Spleen (tissue), 11 donors: ENCODE measurements around the gene CES4A. TPM values are rescaled to one million over a fixed set of nuclear protein-coding genes. Genes with fewer than 3 reads are reported as not detected.

Experiments used
- DNase-seq: peaks from one replicate; pipeline ENCODE4 v3.0.0-alpha.2; 2020
- H3K27ac ChIP-seq, 8 donors: fragments of 200-600 bp; sonication (generic) in 7 of 8; 1 replicate in 4 of 8; 2 replicates in 4 of 8; pipeline versions ENCODE4 v1.5.0 to v1.8.0; 2016 to 2021; ENCODE audit warnings: inconsistent platforms in 4 of 8, mild to moderate bottlenecking in 4 of 8, moderate library complexity in 1 of 8
- H3K27me3 ChIP-seq, 7 donors: fragments of 200-600 bp; sonication (generic) in 6 of 7; replicated peaks in 1 of 7; 1 replicate in 4 of 7; 2 replicates in 3 of 7; pipeline versions ENCODE4 v1.5.0 to v1.8.0; 2016 to 2021; ENCODE audit warnings: inconsistent platforms in 3 of 7, mild to moderate bottlenecking in 1 of 7
- H3K36me3 ChIP-seq, 6 donors: fragments of 200-600 bp; sonication (generic) in 5 of 6; 1 replicate in 4 of 6; 2 replicates in 2 of 6; pipeline versions ENCODE4 v1.5.0 to v1.8.0; 2016 to 2021; ENCODE audit warnings: inconsistent platforms in 2 of 6
- H3K4me1 ChIP-seq, 6 donors: fragments of 200-600 bp; sonication (generic) in 5 of 6; 1 replicate in 3 of 6; 2 replicates in 3 of 6; pipeline versions ENCODE4 v1.5.0 to v1.8.0; 2016 to 2021; ENCODE audit warnings: inconsistent platforms in 3 of 6
- H3K4me3 ChIP-seq, 8 donors: fragments of 200-600 bp; sonication (generic) in 7 of 8; 1 replicate in 4 of 8; 2 replicates in 4 of 8; pipeline versions ENCODE4 v1.5.0 to v1.8.0; 2016 to 2021; ENCODE audit warnings: inconsistent platforms in 4 of 8, mild to moderate bottlenecking in 4 of 8, moderate library complexity in 2 of 8
- H3K9me3 ChIP-seq, 8 donors: fragments of 200-600 bp; sonication (generic) in 7 of 8; 1 replicate in 4 of 8; 2 replicates in 4 of 8; pipeline versions ENCODE4 v1.5.0 to v1.8.0; 2016 to 2021; ENCODE audit warnings: inconsistent platforms in 4 of 8
- CTCF ChIP-seq, 11 experiments: fragments of 200-600 bp in 7 of 11; fragments of 450-650 bp in 4 of 11; sonication (generic) in 4 of 11; IDR thresholded peaks in 8 of 11; conservative IDR thresholded peaks in 3 of 11; 1 replicate in 7 of 11; 2 replicates in 4 of 11; pipeline versions ENCODE4 v1.4.0 to v1.8.0; 2016 to 2021; ENCODE audit warnings: antibody characterized with exemption in 11 of 11, inconsistent platforms in 4 of 11, mild to moderate bottlenecking in 1 of 11
- POLR2A ChIP-seq, 3 donors: fragments of 450-650 bp; IDR thresholded peaks; one replicate each; pipeline ENCODE4 v1.5.1; 2017; ENCODE audit warnings: antibody characterized with exemption in 3 of 3, mild to moderate bottlenecking in 1 of 3
- POLR2AphosphoS5 ChIP-seq, 3 donors: sonication (generic); formaldehyde crosslinking; IDR thresholded peaks; one replicate each; pipeline ENCODE4 v1.5.1; 2017; ENCODE audit warnings: antibody characterized with exemption in 3 of 3
- WGBS, 5 donors: extraction: QIAGEN DNeasy Blood & Tissue Kit in 3 of 5; methylation state at CpG; one replicate each; pipeline versions ENCODE4 v1.1.5 to v1.1.7; 2013 to 2018; 5-methylcytosine and 5-hydroxymethylcytosine counted together
- intact Hi-C: fragments of 100-400 bp; cut with DNase I; formaldehyde crosslinking; loops from one replicate; pipeline ENCODE4 v1.15.0; 2023; ENCODE audit warnings: low total_unique reads
- polyA plus RNA-seq, 3 donors: library from polyadenylated mRNA; stranded (reverse); fragments of 200-250 nt; gene quantifications; one replicate each; pipeline ENCODE4 v1.2.1, GENCODE V29; 2013
- total RNA-seq, 7 donors: library from RNA; depleted of rRNA in 3 of 7; stranded (reverse); fragments of >200 nt in 3 of 7; fragmentation: NEBNext Ultra II Directional in 4 of 7; extraction: Animal tissue kit (Norgen Biotek cat#: 25700) in 4 of 7; gene quantifications; one replicate each; pipeline versions ENCODE4 v1.1.0 to v1.2.1, GENCODE V29; 2016 to 2021
- donor health status: healthy with polysubstance abuse.
- donor health status: DM: no; HTN: no; CAD: no; lungs with moderate emphysema.
- donor health status: DM: no; HTN: no; CAD: no.
- donor health status: Bipolar disorder and iron deficiency.
- donor health status: healthy.
- donor health status: DM: no; HTN: no; CAD: no.
- donor health status: DM: yes; HTN: yes; CAD: no.

CES4A gene
- total and polyA plus RNA-seq, 10 donors = 5.0 to 9.9 (median 6.7) TPM

GRCh38 chr16:67022531-67023214 lies 34.3 kb downstream of the CES4A start:
- H3K27ac ChIP-seq = no peak overlapping the region
- H3K27me3 ChIP-seq = no peaks in the 10 kb centered on the region
- H3K4me3 ChIP-seq = no peak overlapping the region
- intact Hi-C loops = no loop called here
- no peaks in the 10 kb centered on the region for H3K9me3 ChIP-seq
- peaks cover 0 to under 1% (median 0%) of the 10 kb centered on the region in 6 donors for H3K4me1 ChIP-seq
- TF ChIP-seq POLR2AphosphoS5 (IDR thresholded peaks at IDR 0.05) (no peak), POLR2A (IDR thresholded peaks at IDR 0.05) (no peak), CTCF (IDR thresholded peaks at IDR 0.05 in 8 of 11, conservative IDR thresholded peaks at IDR 0.05 in 3 of 11) (no peak)
- WGBS, 5 donors = 76 to 87% (median 82%) methylated on average over 4 of the region's 4 CpGs
- DNase-seq = no peak
- H3K36me3 ChIP-seq = no peaks in the 10 kb centered on the region

GRCh38 chr16:67023689-67024088 lies 35.3 kb downstream of the CES4A start:
- intact Hi-C loops = no loop called here
- H3K27me3 ChIP-seq = no peaks in the 10 kb centered on the region
- no peak overlapping the region for H3K27ac ChIP-seq
- TF ChIP-seq POLR2A (IDR thresholded peaks at IDR 0.05) = no peak
- no peak for TF ChIP-seq POLR2AphosphoS5 (IDR thresholded peaks at IDR 0.05)
- no peak for TF ChIP-seq CTCF (IDR thresholded peaks at IDR 0.05 in 8 of 11, conservative IDR thresholded peaks at IDR 0.05 in 3 of 11)
- H3K9me3 ChIP-seq = no peaks in the 10 kb centered on the region
- WGBS, 5 donors = 82 to 100% (median 92%) methylated on average over 1 of the region's 1 CpG
- H3K36me3 ChIP-seq = no peaks in the 10 kb centered on the region
- no peak overlapping the region for H3K4me3 ChIP-seq
- H3K4me1 ChIP-seq = peaks cover 0 to 10% (median 7%) of the 10 kb centered on the region in 6 donors
- DNase-seq = no peak

GRCh38 chr16:67024384-67025209 lies 36.2 kb downstream of the CES4A start:
- TF ChIP-seq POLR2AphosphoS5 (IDR thresholded peaks at IDR 0.05) (no peak), CTCF (IDR thresholded peaks at IDR 0.05 in 8 of 11, conservative IDR thresholded peaks at IDR 0.05 in 3 of 11) (no peak), POLR2A (IDR thresholded peaks at IDR 0.05) (no peak)
- H3K27ac ChIP-seq = no peak overlapping the region

GRCh38 chr16:67025210-67025550 lies 36.8 kb downstream of the CES4A start:
- H3K9me3 ChIP-seq = no peaks in the 10 kb centered on the region
- H3K4me3 ChIP-seq = no peak overlapping the region
- no peaks in the 10 kb centered on the region for H3K27me3 ChIP-seq
- H3K4me1 ChIP-seq = peaks cover 1 to 15% (median 10%) of the 10 kb centered on the region in 6 donors
- H3K27ac ChIP-seq = no peak overlapping the region
- TF ChIP-seq POLR2AphosphoS5 (IDR thresholded peaks at IDR 0.05) (no peak), CTCF (IDR thresholded peaks at IDR 0.05 in 8 of 11, conservative IDR thresholded peaks at IDR 0.05 in 3 of 11) (no peak), POLR2A (IDR thresholded peaks at IDR 0.05) (no peak)
- intact Hi-C loops = no loop called here
- no peaks in the 10 kb centered on the region for H3K36me3 ChIP-seq
- peak; percentile 7 for DNase-seq

More at GRCh38 chr16:67024384-67025209, 36.2 kb downstream of the CES4A start:
- Histone ChIP-seq H3K36me3 (no peaks in the 10 kb centered on the region), H3K9me3 (no peaks in the 10 kb centered on the region), H3K4me1 (peaks cover 0 to 11% (median 7%) of the 10 kb centered on the region in 6 donors), H3K4me3 (no peak overlapping the region), H3K27me3 (no peaks in the 10 kb centered on the region)
- 63 to 88% (median 73%) methylated on average over 4 of the region's 4 CpGs for WGBS, 5 donors
- peak; percentile 17 for DNase-seq
- intact Hi-C loops = no loop called here
